Measurements from ENCODE around the gene ESPL1.

GRCh38 chr12:53251477-53252348, 16.4 kb upstream of the ESPL1 start:
- TF ChIP-seq POLR2A (IDR thresholded peaks at IDR 0.05): no peak
- peak; percentile 25 to 38 (median 38) for TF ChIP-seq POLR2AphosphoS5 (IDR thresholded peaks at IDR 0.05)

All from breast epithelium (tissue), 3 donors.